ENCODE measurements around the gene RIMKLB.

The RIMKLB gene, protein sequence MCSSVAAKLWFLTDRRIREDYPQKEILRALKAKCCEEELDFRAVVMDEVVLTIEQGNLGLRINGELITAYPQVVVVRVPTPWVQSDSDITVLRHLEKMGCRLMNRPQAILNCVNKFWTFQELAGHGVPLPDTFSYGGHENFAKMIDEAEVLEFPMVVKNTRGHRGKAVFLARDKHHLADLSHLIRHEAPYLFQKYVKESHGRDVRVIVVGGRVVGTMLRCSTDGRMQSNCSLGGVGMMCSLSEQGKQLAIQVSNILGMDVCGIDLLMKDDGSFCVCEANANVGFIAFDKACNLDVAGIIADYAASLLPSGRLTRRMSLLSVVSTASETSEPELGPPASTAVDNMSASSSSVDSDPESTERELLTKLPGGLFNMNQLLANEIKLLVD

DNA sequence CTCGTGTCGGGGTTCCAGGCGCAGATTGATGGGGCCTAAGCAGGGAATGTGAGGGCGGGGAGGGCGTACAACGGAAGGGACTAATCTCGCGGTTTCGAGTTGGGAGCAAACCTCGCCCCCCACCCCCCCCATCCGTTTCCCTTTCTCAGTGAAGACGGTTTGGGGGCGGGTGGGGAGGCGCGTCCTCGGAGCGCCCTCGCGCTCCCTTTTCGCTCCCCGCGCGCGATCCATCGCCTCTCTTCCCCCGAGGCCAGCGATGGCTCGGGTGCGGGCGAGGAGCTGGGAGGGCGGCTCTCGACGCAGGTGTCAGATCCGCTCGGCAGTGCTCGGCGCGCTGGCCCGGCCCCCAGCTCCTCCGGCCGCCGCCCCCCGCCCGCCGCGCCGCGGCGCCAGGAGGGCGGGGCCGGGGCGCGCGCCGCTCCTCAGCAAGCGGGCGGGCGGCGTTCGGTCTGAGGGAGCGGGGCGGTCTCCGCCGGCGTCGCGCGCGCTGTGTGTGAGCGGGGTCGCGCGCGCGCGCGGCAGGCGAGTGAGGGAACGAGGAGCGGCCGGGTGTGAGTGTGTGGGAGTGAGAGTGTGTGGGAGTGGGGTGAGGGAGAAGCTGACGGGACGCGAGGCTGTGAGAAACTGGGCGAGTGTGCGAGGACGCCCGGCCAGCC is at the start of gene RIMKLB:
RIMKLB (plus strand) TSS at position 516 of the 656 bp plus-strand sequence. CDS start 15,876 bp downstream, outside the sequence.
- H3K4me1 Mint-ChIP-seq (ENCODE audit: low read depth): peaks cover 14% of the 10 kb centered on the region
- H3K27me3 Mint-ChIP-seq (ENCODE audit: low read depth): peaks cover 57% of the 10 kb centered on the region
- H3K27ac Mint-ChIP-seq: no peak within 1 kb of the TSS
- peak within 1 kb of the TSS; percentile 88 for H3K4me3 Mint-ChIP-seq
- H3K9me3 Mint-ChIP-seq: no peaks in the 10 kb centered on the region
- peaks cover 2% of the 10 kb centered on the region for H3K36me3 Mint-ChIP-seq (ENCODE audit: low read depth)

DNA sequence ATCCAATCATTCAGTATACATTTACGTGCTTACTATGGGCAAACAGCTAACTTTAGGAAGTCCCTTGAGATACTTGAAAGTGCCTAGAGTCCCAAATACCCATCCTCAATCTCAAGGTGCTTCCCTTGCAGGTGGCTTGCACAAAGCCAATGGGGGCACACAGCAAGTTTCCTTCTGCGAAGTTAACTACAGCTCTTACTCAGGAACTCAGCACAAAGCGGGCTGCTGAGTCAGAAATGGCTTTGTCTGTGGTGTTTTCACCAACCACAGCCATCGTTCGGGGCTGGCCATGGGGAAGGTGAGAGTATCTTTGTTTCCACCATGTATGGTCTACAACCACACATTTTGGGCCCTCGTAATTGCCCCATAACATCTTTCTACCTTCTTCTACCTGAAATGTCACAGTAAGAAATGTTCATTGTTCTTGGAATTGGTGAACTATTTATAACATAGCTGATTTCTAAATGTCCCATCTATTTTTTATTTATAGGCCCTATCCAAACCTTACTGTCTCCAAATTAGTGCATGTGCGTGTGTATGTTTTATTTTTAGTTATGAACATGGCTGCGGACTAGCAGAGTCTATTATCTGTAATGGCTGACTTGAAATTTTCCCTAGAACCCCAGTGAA is 49.1 kb upstream of the RIMKLB start:
- Mint-ChIP-seq H3K4me3 (no peak overlapping the region), H3K4me1 (ENCODE audit: low read depth) (peaks cover 32% of the 10 kb centered on the region), H3K27me3 (ENCODE audit: low read depth) (peaks cover 77% of the 10 kb centered on the region), H3K27ac (no peak overlapping the region), H3K36me3 (ENCODE audit: low read depth) (no peaks in the 10 kb centered on the region), H3K9me3 (no peaks in the 10 kb centered on the region)

DNA sequence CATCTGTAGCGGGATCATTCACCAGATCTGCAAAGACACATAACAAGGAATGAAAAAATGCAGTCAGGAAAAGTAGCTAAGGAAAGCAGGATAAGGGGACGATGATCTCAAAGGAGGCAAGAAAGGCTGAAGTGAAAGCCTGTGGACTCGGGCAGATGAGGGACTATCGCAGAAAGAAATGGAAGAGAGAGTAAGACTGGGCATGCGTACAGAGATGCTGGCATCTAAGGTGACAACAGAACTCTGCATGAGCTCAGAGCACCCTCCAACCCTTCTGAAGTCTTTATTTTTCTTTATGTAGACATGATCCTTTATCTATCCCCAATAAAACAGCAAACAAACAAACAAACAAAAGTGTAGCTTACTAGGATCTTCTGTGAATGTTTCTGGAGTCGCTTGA is 42.4 kb upstream of the RIMKLB start:
- no peaks in the 10 kb centered on the region for H3K4me1 Mint-ChIP-seq (ENCODE audit: low read depth)
- H3K4me3 Mint-ChIP-seq: no peak overlapping the region
- no peaks in the 10 kb centered on the region for H3K9me3 Mint-ChIP-seq
- H3K36me3 Mint-ChIP-seq (ENCODE audit: low read depth): no peaks in the 10 kb centered on the region
- H3K27me3 Mint-ChIP-seq (ENCODE audit: low read depth): peaks cover 48% of the 10 kb centered on the region
- H3K27ac Mint-ChIP-seq: no peak overlapping the region

DNA sequence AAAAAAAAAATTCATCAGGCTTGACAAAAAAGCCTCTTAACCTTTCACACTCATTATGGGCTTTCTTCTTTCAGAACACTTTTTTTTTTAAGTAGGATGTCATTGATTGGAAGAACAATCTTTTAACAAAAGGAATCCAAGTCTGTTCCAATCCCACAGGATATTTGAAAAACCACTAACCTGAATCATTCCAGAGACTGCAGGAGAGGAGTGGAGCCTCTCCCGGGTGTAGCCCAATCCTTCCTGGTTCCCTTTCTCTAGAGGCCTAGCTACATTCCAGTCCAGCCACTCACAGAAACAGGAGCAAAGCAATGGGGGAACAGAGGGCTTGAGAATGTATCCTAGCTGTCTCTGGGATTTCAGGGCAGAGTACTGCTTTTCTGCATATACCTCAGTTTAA is 39.4 kb upstream of the RIMKLB start:
- no peaks in the 10 kb centered on the region for H3K4me1 Mint-ChIP-seq (ENCODE audit: low read depth)
- H3K4me3 Mint-ChIP-seq: no peak overlapping the region
- H3K27ac Mint-ChIP-seq: no peak overlapping the region
- H3K36me3 Mint-ChIP-seq (ENCODE audit: low read depth): no peaks in the 10 kb centered on the region
- no peaks in the 10 kb centered on the region for H3K9me3 Mint-ChIP-seq
- H3K27me3 Mint-ChIP-seq (ENCODE audit: low read depth): peaks cover 23% of the 10 kb centered on the region

DNA sequence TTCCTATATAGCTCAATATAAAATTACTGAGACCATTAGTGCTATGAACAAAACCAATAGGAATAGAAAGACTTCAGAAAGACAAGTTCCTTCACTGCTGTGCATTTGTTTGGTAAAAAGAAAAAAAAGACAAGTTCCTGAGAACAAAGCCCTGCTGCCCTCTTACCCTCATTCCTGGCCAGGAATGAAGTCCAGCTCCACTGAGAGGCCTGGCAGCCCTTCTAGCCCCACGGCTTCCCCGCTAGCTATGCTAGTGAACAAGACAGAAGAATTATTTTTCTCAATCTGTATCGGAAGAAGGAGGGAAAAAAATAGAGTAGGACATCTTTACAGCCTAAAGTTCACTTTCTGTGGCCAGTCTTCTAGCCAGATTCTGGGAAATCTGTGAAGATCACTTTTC is 36.8 kb upstream of the RIMKLB start:
- no peak overlapping the region for H3K27ac Mint-ChIP-seq
- no peaks in the 10 kb centered on the region for H3K36me3 Mint-ChIP-seq (ENCODE audit: low read depth)
- no peaks in the 10 kb centered on the region for H3K9me3 Mint-ChIP-seq
- H3K4me3 Mint-ChIP-seq: no peak overlapping the region
- peaks cover 16% of the 10 kb centered on the region for H3K27me3 Mint-ChIP-seq (ENCODE audit: low read depth)
- H3K4me1 Mint-ChIP-seq (ENCODE audit: low read depth): no peaks in the 10 kb centered on the region

DNA sequence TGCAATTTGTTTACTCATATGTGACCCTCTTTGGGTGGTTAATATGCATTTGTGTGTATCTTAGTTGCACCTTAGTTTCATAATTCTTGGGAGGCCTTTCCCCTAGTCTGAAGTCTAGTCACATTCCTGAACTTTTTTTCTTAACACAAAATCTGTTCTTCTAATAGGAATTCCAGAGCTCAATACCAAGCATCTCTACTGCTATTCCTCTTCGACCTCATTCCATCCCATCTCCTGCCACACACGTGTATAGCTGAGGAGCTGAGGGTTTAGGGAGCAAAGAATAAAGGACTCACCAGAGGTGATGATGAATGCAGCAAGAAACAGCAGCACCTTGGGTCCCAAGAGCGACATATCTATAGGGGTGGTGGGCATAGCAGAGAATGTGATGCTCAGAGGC is 36.0 kb upstream of the RIMKLB start:
- Mint-ChIP-seq H3K27me3 (ENCODE audit: low read depth) (peaks cover 16% of the 10 kb centered on the region), H3K9me3 (no peaks in the 10 kb centered on the region), H3K4me3 (no peak overlapping the region), H3K4me1 (ENCODE audit: low read depth) (no peaks in the 10 kb centered on the region), H3K36me3 (ENCODE audit: low read depth) (no peaks in the 10 kb centered on the region), H3K27ac (no peak overlapping the region)

DNA sequence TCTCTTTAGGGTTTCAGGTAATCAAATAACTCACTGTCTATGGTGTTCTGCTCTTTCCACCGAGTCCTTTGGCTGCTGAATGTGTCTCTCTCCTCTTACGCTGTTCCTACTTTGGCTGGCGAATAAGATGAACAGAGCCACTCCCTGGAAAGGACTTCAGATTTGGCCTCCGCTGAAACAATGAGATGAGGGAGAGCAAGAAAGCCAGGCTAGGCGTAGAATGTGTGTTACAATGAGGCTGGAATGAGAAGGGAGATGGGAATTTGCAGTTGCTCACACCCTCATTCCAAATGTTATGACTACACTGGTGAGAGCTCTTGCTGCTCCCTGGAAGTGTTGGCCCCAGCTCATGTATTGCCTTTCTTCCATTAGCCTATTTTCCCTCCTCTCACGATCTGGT is 35.2 kb upstream of the RIMKLB start, which contains the start of gene MFAP5:
MFAP5 (minus strand) TSS at position 234 of the 400 bp plus-strand sequence. CDS start 722 bp downstream, outside the sequence.
- no peaks in the 10 kb centered on the region for H3K36me3 Mint-ChIP-seq (ENCODE audit: low read depth)
- H3K27me3 Mint-ChIP-seq (ENCODE audit: low read depth): peaks cover 20% of the 10 kb centered on the region
- H3K4me1 Mint-ChIP-seq (ENCODE audit: low read depth): no peaks in the 10 kb centered on the region
- H3K9me3 Mint-ChIP-seq: no peaks in the 10 kb centered on the region
- no peak within 1 kb of the TSS for H3K27ac Mint-ChIP-seq
- no peak within 1 kb of the TSS for H3K4me3 Mint-ChIP-seq

DNA sequence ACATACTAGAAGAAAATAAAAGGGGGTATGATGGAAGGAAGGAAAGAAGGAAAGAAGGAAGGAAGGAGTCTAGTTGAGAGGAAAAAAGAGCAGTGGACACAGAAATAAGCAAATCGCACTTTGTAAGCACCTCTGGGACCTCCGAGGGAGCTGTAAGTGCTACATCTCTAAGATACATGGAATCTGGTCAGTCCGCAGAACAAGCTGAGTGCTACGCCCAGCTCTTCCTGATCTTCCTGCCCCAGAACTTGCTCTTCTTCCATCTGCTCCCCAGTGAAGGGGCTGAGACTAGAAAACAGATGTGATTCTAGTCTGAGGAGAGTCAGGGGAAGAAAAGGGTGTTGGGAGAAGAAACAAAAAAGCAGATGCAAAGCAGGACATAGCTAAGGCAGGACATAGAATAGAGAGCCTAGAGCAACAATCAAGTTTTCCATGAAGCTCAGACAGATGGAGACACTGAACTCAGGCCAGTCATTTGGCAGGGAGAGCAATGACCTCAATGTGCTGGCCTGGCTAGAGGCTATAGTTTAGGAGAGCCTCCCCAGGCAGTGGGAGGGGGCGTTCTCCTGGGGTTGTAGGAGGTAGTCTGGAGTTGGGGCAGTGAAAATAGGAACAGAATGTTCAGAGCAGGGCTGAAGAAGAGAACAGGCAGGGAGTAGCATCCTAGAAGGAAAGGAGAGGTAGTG is 33.4 kb upstream of the RIMKLB start:
- Mint-ChIP-seq H3K27me3 (ENCODE audit: low read depth) (peaks cover 20% of the 10 kb centered on the region), H3K27ac (no peak overlapping the region), H3K4me1 (ENCODE audit: low read depth) (no peaks in the 10 kb centered on the region), H3K36me3 (ENCODE audit: low read depth) (no peaks in the 10 kb centered on the region), H3K9me3 (no peaks in the 10 kb centered on the region), H3K4me3 (no peak overlapping the region)

DNA sequence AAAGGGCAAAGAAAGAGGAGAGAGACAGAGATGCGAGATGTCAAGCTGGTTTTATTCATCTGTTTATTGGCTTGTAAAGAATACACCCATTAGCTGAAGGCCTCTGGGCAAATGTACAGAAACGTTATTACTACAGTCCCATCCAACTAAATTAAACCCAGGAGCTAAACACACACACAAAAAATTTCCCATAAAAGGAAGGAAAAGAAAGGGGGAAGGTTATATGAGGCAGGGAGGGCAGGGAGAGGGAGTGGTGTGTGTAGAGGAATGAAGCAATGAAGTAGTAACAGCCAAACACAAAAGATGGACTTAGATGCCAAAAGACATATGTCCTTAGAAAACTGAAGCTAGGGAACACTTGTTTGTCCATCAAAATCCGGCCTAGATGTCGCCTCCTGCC is 32.0 kb upstream of the RIMKLB start:
- H3K9me3 Mint-ChIP-seq: no peaks in the 10 kb centered on the region
- no peak overlapping the region for H3K4me3 Mint-ChIP-seq
- peaks cover 22% of the 10 kb centered on the region for H3K27me3 Mint-ChIP-seq (ENCODE audit: low read depth)
- no peaks in the 10 kb centered on the region for H3K36me3 Mint-ChIP-seq (ENCODE audit: low read depth)
- H3K4me1 Mint-ChIP-seq (ENCODE audit: low read depth): no peaks in the 10 kb centered on the region
- H3K27ac Mint-ChIP-seq: no peak overlapping the region

DNA sequence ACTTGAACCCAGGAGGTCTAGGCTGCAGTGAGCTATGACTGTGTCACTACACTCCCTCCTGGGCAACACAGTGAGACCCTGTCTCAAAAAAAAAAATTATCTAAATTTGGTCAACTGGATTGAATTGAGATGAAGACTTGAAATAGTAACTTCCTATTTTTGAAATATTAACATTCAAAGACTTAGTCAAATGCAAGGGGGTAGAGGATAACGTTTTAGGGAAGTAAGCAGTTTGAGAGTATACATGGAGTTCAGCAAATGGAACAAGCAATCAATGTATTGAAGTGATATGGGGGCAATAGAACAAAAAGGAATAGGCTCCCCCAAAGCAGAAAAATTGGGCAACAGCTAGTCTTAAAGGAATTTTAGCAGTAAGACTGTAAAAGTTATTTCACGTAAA is 30.5 kb upstream of the RIMKLB start:
- H3K4me1 Mint-ChIP-seq (ENCODE audit: low read depth): no peaks in the 10 kb centered on the region
- H3K27me3 Mint-ChIP-seq (ENCODE audit: low read depth): peaks cover 27% of the 10 kb centered on the region
- no peaks in the 10 kb centered on the region for H3K9me3 Mint-ChIP-seq
- H3K36me3 Mint-ChIP-seq (ENCODE audit: low read depth): no peaks in the 10 kb centered on the region
- no peak overlapping the region for H3K27ac Mint-ChIP-seq
- no peak overlapping the region for H3K4me3 Mint-ChIP-seq

DNA sequence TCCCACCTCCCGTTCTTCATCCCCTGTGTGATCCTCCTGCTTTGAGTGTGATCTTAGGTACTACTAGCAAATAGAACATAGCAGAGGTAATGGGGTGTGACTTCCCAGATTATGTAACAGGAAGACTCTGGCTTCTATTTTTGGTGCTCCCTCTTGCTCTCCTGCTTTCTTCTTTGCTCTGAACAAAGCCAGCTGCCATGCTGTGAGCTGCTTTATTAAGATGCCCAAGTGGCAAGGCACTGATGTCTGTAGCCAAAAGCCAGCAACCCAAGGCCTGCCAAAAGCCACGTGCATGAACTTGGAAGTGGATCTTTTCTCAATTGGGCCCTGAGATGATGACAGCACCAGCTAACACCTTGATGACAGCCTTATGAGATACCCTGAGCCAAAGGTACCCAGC is 29.4 kb upstream of the RIMKLB start:
- H3K27me3 Mint-ChIP-seq (ENCODE audit: low read depth): peaks cover 31% of the 10 kb centered on the region
- H3K9me3 Mint-ChIP-seq: no peaks in the 10 kb centered on the region
- H3K4me3 Mint-ChIP-seq: no peak overlapping the region
- H3K4me1 Mint-ChIP-seq (ENCODE audit: low read depth): no peaks in the 10 kb centered on the region
- no peaks in the 10 kb centered on the region for H3K36me3 Mint-ChIP-seq (ENCODE audit: low read depth)
- no peak overlapping the region for H3K27ac Mint-ChIP-seq

DNA sequence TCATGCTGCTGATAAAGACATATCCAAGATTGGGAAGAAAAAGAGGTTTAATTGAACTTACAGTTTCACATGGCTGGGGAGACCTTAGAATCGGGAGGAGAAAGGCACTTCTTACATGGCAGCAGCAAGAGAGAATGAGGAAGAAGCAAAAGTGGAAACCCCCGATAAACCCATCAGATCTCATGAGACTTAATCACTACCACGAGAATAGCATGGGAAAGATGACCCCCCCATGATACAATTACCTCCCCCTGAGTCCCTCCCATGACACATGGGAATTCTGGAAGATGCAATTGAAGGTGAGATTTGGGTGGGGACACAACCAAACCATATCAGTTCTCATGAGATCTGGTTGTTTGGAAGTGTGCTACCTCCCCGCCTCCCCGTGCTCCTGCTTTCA is 25.4 kb upstream of the RIMKLB start:
- peaks cover 22% of the 10 kb centered on the region for H3K27me3 Mint-ChIP-seq (ENCODE audit: low read depth)
- no peaks in the 10 kb centered on the region for H3K36me3 Mint-ChIP-seq (ENCODE audit: low read depth)
- no peak overlapping the region for H3K27ac Mint-ChIP-seq
- H3K4me1 Mint-ChIP-seq (ENCODE audit: low read depth): peaks cover 2% of the 10 kb centered on the region
- H3K9me3 Mint-ChIP-seq: no peaks in the 10 kb centered on the region
- no peak overlapping the region for H3K4me3 Mint-ChIP-seq

DNA sequence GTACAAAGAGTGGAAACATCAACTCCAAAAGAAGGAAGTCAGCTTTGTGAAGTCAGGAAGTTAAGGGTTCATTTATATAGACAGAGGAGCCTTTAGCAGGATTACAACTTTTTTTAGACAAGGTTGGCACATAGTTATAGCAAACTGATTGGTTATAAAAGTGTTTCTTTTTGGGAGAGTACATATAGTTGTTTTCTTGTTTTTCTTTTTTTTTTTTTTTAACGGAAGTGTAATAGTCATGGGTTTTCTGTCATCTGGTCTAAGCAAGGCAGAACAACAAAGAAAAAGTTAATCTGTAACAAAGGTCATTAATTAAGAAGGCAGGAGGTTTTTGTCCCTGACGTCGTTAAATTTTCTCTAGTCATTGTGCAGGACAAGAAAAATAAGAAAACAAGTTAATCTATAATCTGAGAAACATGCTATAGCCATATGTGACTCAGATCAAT is 22.2 kb upstream of the RIMKLB start:
- no peaks in the 10 kb centered on the region for H3K9me3 Mint-ChIP-seq
- peaks cover 2% of the 10 kb centered on the region for H3K4me1 Mint-ChIP-seq (ENCODE audit: low read depth)
- no peak overlapping the region for H3K27ac Mint-ChIP-seq
- peaks cover 17% of the 10 kb centered on the region for H3K27me3 Mint-ChIP-seq (ENCODE audit: low read depth)
- no peak overlapping the region for H3K4me3 Mint-ChIP-seq
- no peaks in the 10 kb centered on the region for H3K36me3 Mint-ChIP-seq (ENCODE audit: low read depth)

DNA sequence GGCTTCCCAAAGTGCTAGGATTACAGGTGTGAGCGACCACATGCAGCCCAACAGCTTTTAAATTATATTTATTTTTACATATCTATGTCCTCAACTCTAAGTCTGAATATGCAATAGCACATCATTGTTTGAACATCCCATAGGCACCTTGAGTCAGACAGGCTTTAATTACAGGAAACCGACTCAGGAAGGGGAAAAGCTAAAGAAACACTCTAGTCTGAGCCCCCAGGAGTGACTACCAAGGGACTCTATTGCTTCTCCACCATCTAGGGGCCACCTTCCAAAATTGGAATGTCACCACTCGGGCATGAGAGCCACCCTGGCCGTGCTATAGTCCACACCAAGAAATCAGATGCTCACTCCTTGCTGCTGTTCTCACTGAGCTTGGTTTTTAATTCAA is 21.1 kb upstream of the RIMKLB start:
- H3K36me3 Mint-ChIP-seq (ENCODE audit: low read depth): no peaks in the 10 kb centered on the region
- no peak overlapping the region for H3K4me3 Mint-ChIP-seq
- H3K27ac Mint-ChIP-seq: no peak overlapping the region
- no peaks in the 10 kb centered on the region for H3K9me3 Mint-ChIP-seq
- peaks cover 2% of the 10 kb centered on the region for H3K4me1 Mint-ChIP-seq (ENCODE audit: low read depth)
- peaks cover 17% of the 10 kb centered on the region for H3K27me3 Mint-ChIP-seq (ENCODE audit: low read depth)
